Gastrocnemius medialis (tissue), 4 donors: ENCODE measurements around the gene TLE1.

Source experiments
- CTCF ChIP-seq, 5 experiments: fragments of 450-650 bp in 3 of 5; fragments of 200-600 bp in 2 of 5; sonication (generic) in 2 of 5; IDR thresholded peaks in 4 of 5; conservative IDR thresholded peaks in 1 of 5; 1 replicate in 4 of 5; 2 replicates in 1 of 5; pipeline ENCODE4 v1.5.1; 2016 to 2019; ENCODE audit warnings: antibody characterized with exemption in 5 of 5, mild to moderate bottlenecking in 3 of 5, moderate library complexity in 3 of 5
- POLR2A ChIP-seq, 2 donors: fragments of 450-650 bp; IDR thresholded peaks; one replicate each; pipeline ENCODE4 v1.6.1; 2017; ENCODE audit warnings: antibody characterized with exemption in 2 of 2, mild to moderate bottlenecking in 2 of 2, moderate library complexity in 2 of 2

DNA sequence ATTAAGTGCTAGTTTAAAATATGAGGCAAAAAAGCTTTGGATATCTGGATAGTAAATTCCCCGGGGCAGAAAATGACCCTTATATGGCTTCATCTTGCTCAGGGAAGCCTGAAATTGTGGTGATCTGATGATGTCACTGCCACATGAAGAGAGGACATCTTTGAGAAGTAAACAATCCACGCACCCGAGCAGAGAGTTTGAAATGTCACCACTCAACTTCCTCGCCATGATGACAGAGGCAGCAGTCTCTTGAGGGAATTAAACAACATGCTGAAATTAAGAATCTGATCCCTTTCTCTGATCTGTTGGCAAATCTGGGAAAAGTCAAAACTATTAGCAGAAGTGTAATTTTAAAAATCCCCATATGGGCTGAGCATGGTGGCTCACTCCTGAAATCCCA, 110.0 kb downstream of the TLE1 start:
- TF ChIP-seq CTCF (IDR thresholded peaks at IDR 0.05 in 4 of 5, conservative IDR thresholded peaks at IDR 0.05 in 1 of 5) (no peak), POLR2A (IDR thresholded peaks at IDR 0.05) (no peak)
